GM21786 (cell line): ENCODE data around the gene PDHA1.

Source experiments
- ATAC-seq: cut with Tn5 transposase; IDR thresholded peaks from one replicate; pipeline ENCODE4 v1.9.1; 2021; ENCODE audit not compliant: unreplicated experiment

Gene PDHA1

GRCh38 chrX:19343535-19344408 lies at the start of gene PDHA1:
PDHA1 (plus strand) TSS chrX:19343927; CDS start chrX:19344038, 111 bp downstream.
- peak; percentile 97 for ATAC-seq

GRCh38 chrX:19303256-19303880 lies 40.4 kb upstream of the PDHA1 start:
- no peak for ATAC-seq

GRCh38 chrX:19326567-19326966 lies 17.2 kb upstream of the PDHA1 start:
- no peak for ATAC-seq

- ATAC-seq, result no peak
These were observed 11.9 kb upstream of the PDHA1 start for GRCh38 chrX:19331831-19332230.

- no peak for ATAC-seq
These were observed 10.7 kb upstream of the PDHA1 start for GRCh38 chrX:19332983-19333382.

- no peak for ATAC-seq
These were observed 8.6 kb upstream of the PDHA1 start for GRCh38 chrX:19334945-19335626.

- no peak for ATAC-seq
These were observed 1.3 kb upstream of the PDHA1 start for GRCh38 chrX:19342331-19342906.

- ATAC-seq, result no peak
These were observed 617 bp upstream of the PDHA1 start for GRCh38 chrX:19343085-19343534.

GRCh38 chrX:19344661-19345060 lies 934 bp downstream of the PDHA1 start:
- no peak for ATAC-seq

GRCh38 chrX:19347916-19348315 lies 4.2 kb downstream of the PDHA1 start:
- no peak for ATAC-seq

- ATAC-seq, result no peak
These were observed 5.5 kb downstream of the PDHA1 start for GRCh38 chrX:19349264-19349663.

GRCh38 chrX:19350941-19351384 lies 7.2 kb downstream of the PDHA1 start:
- ATAC-seq, result peak; percentile 89

- ATAC-seq, result no peak
These were observed 10.9 kb downstream of the PDHA1 start for GRCh38 chrX:19354625-19355024.

GRCh38 chrX:19358521-19358920 lies 14.8 kb downstream of the PDHA1 start:
- no peak for ATAC-seq

GRCh38 chrX:19360903-19361302 lies 17.2 kb downstream of the PDHA1 start:
- no peak for ATAC-seq

- ATAC-seq, result no peak
These were observed 18.0 kb downstream of the PDHA1 start for GRCh38 chrX:19361701-19362100.

- no peak for ATAC-seq
These were observed 24.8 kb downstream of the PDHA1 start for GRCh38 chrX:19368576-19368975.

GRCh38 chrX:19370061-19370460 lies 26.3 kb downstream of the PDHA1 start:
- no peak for ATAC-seq

- ATAC-seq, result peak; percentile 73
These were observed 28.4 kb downstream of the PDHA1 start for GRCh38 chrX:19372170-19372546.

GRCh38 chrX:19372547-19373331 lies 29.0 kb downstream of the PDHA1 start:
- peak; percentile 39 for ATAC-seq
